ENCODE measurements around the gene ESR1.
"Not testable (repeated sequence)": the region's sequence is repeated elsewhere in the genome, so short reads cannot be mapped to it uniquely, and the experiment has no call there.

Gene ESR1

GRCh38 chr6:151998784-151999183, 191.3 kb downstream of the ESR1 start:
- DNase-seq, result no peak

DNA sequence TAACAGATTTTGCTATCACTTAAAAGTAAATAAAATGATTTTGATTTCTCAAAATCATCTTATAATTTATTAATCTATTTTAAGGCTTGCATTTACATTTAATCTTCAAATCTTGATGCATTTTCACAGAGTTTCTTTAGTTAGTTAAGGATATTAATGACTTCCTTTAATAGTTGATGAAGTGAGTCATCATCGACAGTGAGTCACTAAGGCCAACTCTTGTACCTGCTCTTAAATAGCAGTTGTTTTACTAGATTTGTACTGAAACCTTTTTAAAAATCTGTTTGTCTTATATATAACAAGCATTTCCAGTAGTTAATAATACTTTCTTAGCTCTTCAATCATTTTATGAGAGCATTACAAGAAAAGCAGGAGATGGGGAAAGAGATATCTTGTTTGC, 191.7 kb downstream of the ESR1 start:
- no peak for DNase-seq

DNA sequence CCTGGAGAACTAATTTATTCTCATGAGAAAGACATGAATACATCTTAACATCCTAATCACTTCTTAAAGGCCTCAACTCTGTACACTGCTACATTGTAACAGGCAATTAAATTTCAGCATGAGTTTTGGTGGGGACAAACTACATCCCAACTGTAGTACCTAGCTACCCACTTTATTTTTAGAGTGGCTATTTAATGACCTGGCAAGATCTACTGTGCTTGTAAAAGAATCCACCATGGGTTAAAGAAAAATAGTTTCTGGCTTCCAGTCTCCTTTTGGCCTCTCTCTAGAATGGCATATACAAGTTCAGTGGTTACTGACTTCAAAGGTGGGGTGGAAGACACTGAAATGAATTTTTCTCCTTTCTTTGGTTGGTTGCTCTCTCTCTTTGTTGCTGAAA, 193.9 kb downstream of the ESR1 start:
- DNase-seq, result no peak

DNA sequence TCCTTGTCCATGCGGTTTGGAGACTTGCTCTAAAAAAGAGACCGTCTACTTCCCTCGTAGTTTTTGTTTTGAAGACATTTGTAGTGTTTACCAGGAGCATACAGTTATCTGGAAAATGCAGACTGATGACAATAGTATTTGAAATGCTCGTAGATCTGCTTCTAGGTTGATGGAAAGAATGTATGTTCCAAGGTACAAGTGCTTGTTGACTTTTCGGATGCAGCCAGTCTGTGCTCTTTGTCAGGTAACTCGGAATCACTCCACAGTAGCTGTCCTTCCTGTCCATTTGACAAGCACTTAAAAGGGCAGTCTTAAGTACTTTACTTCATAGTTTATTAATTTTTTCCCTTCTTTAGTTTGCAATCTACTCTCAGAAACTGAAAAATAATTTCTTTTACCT, 194.8 kb downstream of the ESR1 start:
- DNase-seq, result no peak

DNA sequence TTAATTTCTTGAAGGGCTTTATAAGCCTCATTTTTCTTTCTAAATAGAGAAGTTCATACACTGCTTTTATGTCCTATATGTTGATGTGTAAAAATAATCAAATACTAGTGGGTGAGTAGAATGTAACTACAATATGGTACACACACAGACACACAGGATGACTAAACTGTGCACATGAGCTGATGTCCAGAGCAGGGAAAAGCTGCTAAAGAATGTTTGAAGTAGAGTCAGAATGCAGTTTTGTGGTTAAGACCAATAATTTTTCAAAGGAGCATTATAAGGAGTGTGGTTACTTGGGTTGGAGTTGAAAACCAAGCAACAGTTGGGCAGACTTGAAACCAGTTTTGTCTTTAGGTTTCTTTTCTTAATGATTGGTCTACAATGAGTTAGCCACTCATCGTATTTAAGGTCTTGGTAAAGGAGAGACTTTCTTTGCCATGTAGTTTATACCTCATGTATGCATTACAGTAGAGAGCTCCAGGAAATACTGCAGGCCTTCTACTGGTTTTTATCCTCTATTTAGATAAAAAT, 196.6 kb downstream of the ESR1 start:
- no peak for DNase-seq

- no peak for DNase-seq
These were observed 197.4 kb downstream of the ESR1 start for GRCh38 chr6:152004896-152005295.

DNA sequence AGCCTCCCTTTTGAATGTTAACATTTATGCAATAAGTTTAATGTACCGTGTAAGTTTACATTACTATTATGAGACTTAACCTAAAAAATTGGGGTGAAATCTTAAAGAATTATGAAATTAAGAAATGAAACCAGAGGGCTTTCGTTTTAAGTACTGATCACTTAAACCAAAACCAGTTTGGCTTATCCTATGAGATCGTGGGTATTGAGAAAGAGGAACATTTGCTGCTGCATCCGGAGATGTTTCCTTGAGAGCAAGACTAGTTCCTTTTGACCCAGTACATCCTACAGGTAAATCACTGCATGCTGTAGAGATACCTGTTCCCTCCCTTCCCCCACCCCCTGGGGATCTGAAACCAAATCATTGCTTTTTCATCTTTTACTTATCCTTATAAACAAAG, 201.3 kb downstream of the ESR1 start:
- DNase-seq, result no peak

GRCh38 chr6:152012227-152012626, 204.7 kb downstream of the ESR1 start:
- no peak for DNase-seq

- DNase-seq, result no peak
These were observed 211.4 kb downstream of the ESR1 start for GRCh38 chr6:152018876-152019275.

DNA sequence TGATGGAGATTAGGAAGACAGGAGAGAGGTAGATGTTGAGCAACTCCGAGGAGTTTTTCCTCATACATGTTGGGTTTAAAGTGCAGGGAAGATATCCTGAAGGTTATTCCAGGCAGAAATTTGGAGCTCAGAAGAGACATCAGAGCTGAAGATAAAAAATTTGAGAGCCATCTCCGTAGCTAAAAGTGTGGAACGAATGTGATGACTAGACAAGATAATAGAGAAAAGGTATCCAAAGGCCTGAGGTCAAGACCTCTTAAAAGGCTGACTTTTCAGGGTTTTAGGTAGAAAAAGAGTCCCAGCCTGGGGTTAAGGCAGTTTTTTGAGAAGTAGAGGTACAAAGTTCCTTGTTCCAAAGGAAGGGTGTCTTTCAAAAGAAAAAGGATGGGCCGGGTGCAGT, 214.8 kb downstream of the ESR1 start:
- no peak for DNase-seq

GRCh38 chr6:152023613-152024012, 216.1 kb downstream of the ESR1 start:
- no peak for DNase-seq

DNA sequence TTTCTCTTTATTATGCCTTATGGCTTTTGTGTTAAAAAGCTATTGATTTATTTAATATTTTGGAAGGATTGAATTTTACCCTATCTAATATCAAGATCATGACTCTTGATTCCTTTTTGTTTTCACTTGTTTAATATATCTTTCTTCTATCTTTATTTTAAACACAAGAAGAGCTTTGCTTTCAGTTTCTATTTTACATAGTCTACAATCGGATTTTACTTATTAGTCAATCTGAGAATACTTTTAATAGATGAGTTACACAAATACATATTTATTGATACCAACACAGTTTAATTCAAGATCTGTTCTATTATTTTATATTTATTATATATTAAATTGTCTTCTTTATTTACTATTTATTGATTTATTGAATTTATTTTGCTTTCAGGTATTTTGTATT, 218.8 kb downstream of the ESR1 start:
- peak in 1 of 2 experiments; percentile 12 for DNase-seq

DNA sequence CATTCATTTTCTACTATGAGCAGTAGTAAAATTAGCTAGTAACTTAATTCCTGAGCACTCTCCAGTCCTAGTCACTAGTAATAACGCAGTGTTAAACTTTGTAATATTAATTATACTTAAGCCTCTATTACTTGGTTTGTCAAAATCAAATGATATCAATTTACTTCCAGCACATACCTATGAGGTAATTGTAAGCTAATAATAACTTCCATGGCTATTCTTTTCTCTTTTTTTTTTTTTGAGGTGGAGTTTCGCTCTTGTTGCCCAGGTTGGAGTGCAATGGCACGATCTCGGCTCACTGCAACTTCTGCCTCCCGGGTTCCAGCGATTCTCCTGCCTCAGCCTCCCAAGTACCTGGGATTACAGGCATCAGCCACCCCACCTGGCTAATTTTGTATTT, 219.3 kb downstream of the ESR1 start:
- DNase-seq, result not testable (repeated sequence)

GRCh38 chr6:152033765-152034164, 226.3 kb downstream of the ESR1 start:
- not testable (repeated sequence) for DNase-seq

DNA sequence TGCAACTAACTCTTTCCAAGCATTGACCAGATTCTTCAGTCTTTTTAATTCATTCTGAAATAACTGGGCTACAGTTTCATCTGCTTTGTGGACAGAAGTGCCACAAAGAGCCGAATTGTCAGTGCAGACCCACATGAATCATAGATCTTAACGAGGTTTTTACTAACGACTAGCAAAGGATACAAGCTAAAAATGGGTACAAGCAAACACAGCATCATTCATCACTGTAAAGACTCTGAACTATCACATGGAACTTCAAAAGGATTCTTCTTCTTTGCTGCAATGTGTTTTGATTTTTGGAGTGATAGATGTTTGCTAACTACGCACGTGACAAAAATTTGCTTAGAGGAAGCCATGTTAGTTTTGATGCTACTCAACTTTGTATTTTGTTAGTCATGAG, 227.1 kb downstream of the ESR1 start:
- DNase-seq, result no peak

GRCh38 chr6:152046118-152046517, 238.6 kb downstream of the ESR1 start:
- no peak for DNase-seq

- no peak for DNase-seq
These were observed 241.4 kb downstream of the ESR1 start for GRCh38 chr6:152048921-152049320.

DNA sequence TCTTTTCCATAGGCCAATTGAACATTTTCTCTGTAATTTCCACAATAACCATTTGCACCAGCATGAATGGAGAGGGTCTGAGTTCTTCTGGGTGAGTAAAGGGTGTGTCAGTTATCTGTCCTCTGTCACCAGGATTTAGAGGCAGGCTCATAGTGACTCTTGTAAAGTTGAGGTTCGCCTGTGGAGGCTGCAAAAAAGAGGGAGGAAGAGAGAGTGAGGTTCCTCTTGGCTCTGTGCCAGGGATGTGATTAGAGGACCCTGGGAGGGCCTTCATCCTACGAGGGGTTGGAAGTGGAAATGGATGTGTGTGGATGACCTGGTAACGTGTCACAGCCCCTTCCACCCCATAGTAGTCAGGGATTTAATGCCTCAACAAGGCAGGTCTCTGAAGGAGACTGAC, 242.0 kb downstream of the ESR1 start:
- no peak for DNase-seq

DNA sequence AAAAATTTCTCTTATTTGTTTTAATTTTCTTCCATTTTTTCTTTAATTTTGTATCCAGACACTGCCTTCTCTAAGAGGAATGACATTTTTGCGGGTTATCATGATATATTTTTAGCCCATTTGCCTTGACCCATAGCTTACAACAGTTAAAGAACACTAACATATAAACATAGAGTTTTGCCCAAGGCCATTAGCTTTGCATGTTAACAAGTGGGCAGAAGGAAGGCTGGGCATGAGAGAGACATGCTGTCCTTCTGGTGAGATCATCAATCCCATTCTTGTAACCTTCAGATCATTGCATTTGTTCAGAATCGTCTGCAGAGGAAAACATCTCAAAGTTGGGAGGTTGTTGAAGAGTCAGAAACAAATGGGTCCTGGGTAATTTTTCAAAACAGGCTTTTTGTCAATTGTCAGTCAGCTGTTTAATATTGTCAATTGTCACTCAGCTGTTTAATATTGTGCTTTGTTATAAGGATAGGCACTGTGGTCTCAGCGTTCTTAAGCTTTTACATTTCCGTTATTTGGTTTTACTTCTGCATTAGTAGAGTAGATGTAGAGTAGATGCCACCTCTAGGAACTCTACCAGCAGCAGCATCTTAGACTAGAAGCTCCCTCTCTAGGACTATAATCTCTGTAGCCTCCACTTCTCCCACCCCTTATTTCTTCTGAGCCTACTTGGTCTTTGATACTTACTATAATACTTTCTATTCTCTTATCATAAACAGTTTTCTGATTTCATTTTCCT, 243.1 kb downstream of the ESR1 start:
- DNase-seq, result no peak

DNA sequence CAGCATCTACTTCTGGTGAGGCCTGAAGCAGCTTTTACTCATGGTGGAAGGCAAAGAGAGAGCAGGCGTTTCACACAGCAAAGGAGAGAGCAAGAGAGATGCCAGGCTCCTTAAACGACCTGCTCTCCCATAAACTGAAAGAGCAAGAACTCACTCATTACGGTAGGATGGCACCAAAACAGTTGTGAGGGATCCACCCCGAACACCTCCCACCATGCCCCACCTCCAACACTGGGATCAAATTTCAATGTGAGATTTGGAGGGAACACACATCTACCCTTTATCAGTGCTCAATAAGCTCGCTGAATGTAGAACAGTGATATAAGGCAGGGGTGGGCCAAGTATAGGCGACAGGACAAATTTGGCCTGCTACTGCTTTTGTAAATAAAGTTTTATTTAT, 244.6 kb downstream of the ESR1 start:
- DNase-seq, result no peak

DNA sequence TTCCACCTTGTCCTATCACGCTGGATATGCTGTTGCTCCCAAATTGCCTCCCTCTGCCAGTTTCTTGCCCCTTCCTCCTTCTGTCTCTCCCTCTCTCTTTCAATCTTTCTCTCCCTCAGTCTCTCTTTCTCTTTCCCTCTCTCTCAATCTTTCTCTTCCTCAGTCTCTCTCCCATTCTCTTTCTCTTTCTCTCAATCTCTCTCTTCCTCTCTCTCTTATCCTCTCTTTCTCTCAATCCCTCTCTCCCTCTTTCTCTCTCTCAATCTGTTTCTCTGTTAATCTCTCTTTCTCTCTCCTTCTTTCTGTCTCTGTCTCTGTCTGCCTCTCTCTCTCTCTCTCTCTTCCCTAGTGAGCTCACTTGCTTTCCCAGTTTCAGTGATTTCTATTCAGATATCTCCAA, 245.8 kb downstream of the ESR1 start:
- DNase-seq, result no peak

- DNase-seq, result no peak
These were observed 247.0 kb downstream of the ESR1 start for GRCh38 chr6:152054441-152054840.

GRCh38 chr6:152055517-152055916, 248.0 kb downstream of the ESR1 start:
- DNase-seq, result no peak

- DNase-seq, result no peak
These were observed 250.5 kb downstream of the ESR1 start for GRCh38 chr6:152057832-152058498.

GRCh38 chr6:152059909-152060308, 252.4 kb downstream of the ESR1 start:
- no peak for DNase-seq

All from AML-193 (cell line).